T-helper 2 cell treated with Interferon-gamma antibody and Interleukin-4, amounts not matched to agents 100 ng/mL and 5 ng/mL, for 36 hours (primary cell): ENCODE data around the gene IFIT1. TPM values are rescaled to one million over a fixed set of nuclear protein-coding genes. Genes with fewer than 3 reads are reported as not detected.
"Not testable (repeated sequence)": the region's sequence is repeated elsewhere in the genome, so short reads cannot be mapped to it uniquely, and the experiment has no call there.

Source experiments
- intact Hi-C: fragments of 100-400 bp; cut with micrococcal nuclease; formaldehyde crosslinking; loops from one replicate; pipeline ENCODE4 v1.15.1; 2023
- total RNA-seq: library from RNA; stranded (reverse); gene quantifications from 2 replicates; pipeline ENCODE4 v1.2.3, GENCODE V29; 2022

The IFIT1 gene
- total RNA-seq, 1 donor from 2014 or later: 3.5 TPM

DNA sequence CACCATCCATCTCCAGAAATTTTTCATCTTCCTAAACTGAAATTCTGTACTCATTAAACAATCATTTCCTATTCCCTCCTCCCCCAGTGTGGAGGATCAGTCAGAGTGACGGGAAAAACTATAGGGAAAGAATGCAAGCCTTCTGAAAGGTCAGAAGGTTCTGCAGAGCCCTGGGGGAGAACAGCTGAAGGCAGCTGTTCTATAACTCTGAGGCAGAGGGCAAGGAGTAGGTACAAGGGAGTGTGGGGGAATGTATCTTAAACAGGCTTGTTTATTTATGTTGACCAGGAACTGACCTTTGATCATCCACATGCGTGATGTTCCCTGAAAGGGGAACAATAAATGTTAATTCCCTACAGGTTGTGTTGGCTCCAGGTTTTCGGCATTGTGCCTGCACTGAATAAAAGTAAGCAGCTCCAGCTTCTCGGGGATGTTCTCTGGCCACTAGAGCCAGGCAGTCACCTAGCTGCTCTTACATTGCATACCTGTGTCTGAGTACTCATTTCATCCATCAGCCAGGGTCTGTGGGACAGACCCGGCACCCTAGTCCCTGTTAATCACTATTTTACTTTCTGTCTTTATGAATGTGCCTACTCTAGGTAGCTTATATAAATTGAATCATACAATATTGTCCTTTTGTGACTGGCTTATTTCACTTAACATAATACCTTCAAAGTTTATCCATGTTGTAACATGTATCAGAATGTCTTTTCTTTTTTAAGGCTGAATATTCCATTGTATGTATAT lies 5.8 kb downstream of the IFIT1 start:
- intact Hi-C loops: loop anchor here (10.0 kb wide), 1 partner anchor 403 kb away; the partner anchor contains the start of gene FAS

DNA sequence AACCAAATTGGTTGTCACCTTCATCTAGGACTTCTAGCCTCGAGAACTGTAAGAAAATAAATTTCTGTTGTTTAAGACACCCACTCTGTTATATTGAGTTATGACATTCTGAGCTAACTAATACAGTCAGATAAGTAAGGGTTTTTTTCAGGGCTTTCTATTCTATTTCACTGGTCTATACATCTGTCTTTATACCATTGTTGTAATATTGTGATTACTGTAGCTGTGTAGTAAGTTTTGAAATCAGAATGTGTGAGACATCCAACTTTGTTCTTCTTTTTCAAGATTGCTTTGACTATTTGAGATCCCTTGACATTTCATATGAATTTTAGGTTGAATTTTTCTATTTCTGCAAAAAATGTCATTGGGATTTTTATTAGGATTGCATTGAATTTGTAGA lies 7.5 kb downstream of the IFIT1 start:
- intact Hi-C loops: loop anchor here (10.0 kb wide), 1 partner anchor 405 kb away; the partner anchor contains the start of gene FAS

DNA sequence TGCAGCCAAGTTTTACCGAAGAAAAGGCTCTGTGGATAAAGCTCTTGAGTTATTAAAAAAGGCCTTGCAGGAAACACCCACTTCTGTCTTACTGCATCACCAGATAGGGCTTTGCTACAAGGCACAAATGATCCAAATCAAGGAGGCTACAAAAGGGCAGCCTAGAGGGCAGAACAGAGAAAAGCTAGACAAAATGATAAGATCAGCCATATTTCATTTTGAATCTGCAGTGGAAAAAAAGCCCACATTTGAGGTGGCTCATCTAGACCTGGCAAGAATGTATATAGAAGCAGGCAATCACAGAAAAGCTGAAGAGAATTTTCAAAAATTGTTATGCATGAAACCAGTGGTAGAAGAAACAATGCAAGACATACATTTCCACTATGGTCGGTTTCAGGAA lies 10.6 kb downstream of the IFIT1 start:
- intact Hi-C loops: no loop called here

- intact Hi-C loops: no loop called here
Measured at GRCh38 chr10:89404104-89405047, 12.0 kb downstream of the IFIT1 start.

DNA sequence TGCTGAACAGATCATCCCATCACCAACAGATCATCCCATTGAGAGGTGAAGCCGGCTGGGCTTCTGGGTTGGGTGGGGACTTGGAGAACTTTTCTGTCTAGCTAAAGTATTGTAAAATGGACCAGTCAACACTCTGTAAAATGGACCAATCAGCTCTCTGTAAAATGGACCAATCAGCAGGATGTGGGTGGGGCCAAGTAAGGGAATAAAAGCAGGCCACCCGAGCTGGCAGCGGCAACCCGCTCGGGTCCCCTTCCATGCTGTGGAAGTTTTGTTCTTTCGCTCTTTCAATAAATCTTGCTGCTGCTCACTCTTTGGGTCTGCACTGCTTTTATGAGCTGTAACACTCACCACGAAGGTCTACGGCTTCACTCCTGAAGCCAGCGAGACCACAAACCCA lies 13.8 kb downstream of the IFIT1 start:
- intact Hi-C loops: not testable (repeated sequence)

DNA sequence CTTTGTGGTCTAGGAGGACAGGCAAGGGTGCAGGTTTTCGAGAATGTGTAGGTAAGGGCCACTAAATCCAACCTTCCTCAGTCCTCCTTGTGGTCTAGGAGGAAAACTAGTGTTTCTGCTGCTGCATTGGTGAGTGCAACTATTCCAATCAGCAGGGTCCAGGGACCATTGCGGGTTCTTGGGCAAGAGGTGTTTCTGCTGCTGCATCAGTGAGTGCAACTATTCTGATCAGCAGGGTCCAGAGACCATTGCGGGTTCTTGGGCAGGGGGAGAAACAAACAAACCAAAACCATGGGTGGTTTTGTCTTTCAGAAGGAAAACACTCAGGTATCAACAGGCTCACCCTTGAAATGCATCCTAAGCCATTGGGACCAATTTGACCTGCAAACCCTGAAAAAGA lies 15.4 kb downstream of the IFIT1 start:
- intact Hi-C loops: not testable (repeated sequence)

- intact Hi-C loops: not testable (repeated sequence)
Measured at GRCh38 chr10:89409282-89409681, 16.9 kb downstream of the IFIT1 start.

GRCh38 chr10:89410551-89410950 lies 18.1 kb downstream of the IFIT1 start:
- intact Hi-C loops: not testable (repeated sequence)

DNA sequence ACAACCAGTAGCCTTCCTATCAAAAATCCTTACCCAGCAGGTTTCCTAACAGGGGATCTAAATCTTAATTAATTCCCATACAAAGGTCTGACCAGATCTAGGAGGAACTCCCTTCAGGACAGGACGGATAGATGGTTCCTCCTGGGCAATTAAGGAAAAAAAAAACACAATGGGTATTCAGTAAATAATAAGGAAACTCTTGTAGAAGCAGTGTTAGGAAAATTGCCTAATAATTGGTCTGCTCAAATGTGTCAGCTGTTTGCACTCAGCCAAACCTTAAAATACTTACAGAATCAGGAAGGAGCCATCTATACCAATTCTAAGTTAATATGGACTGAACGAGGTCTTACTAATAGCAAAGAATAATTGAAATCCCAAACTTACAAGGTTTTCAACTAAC lies 18.7 kb downstream of the IFIT1 start:
- intact Hi-C loops: not testable (repeated sequence)

- intact Hi-C loops: not testable (repeated sequence)
Measured at GRCh38 chr10:89412276-89412675, 19.9 kb downstream of the IFIT1 start.

DNA sequence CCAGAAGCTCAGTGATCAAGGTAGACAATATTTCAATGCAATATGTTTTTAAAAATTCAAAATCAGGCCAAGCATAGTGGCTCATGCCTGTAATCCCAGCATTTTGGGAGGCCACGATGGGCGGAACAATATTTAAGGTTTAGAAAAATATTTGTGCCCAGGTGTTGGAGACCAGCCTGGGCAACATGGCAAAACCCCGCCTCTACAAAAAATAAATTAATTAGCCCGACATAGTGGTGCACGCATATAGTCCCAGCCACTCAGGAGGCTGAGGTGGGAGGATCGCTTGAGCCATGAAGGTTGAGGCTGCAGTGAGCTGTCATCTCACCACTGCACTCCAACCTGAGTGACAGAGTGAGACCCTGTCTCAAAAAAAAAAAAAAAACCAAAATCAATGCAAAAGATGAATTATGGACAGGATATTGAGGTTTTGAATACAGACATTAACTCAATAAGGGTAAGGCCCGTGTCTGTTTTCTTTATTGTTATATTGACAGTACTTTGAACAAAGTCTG lies 21.0 kb downstream of the IFIT1 start:
- intact Hi-C loops: no loop called here

GRCh38 chr10:89414146-89414878 lies 21.9 kb downstream of the IFIT1 start, which contains the start of gene IFIT5:
Gene IFIT5 (plus strand): TSS chr10:89414568. CDS start chr10:89414799, 231 bp downstream.
- intact Hi-C loops: loop anchor here (1.0 to 2.0 kb wide), 4 partner anchors 22 to 287 kb away; partner anchors contain the start of genes IFIT1, KIF20B, LIPA and PANK1

GRCh38 chr10:89414879-89415821 lies 22.7 kb downstream of the IFIT1 start:
- intact Hi-C loops: loop anchor here (1.0 to 2.0 kb wide), 4 partner anchors 23 to 286 kb away; partner anchors contain the start of genes IFIT1, KIF20B, LIPA and PANK1

GRCh38 chr10:89416465-89416864 lies 24.0 kb downstream of the IFIT1 start:
- intact Hi-C loops: no loop called here

DNA sequence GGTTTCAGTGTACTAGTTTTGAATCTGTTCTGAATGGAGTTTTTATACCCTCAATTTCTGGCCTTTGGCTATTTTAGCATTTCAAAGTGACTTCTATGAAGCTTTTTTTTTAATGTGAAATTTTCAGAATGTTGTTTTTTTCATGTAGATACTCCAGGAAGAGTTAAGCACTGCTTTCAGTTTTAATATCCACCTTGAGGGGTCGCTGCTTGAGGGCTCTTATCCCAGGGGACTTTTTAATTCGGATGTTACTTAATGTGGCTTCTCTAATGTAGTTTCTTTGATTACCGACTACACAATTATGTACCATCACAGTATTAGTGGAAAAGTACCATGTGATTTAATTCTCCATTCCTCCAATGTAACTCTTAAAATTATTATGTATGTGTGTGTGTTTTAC lies 27.1 kb downstream of the IFIT1 start:
- intact Hi-C loops: no loop called here

DNA sequence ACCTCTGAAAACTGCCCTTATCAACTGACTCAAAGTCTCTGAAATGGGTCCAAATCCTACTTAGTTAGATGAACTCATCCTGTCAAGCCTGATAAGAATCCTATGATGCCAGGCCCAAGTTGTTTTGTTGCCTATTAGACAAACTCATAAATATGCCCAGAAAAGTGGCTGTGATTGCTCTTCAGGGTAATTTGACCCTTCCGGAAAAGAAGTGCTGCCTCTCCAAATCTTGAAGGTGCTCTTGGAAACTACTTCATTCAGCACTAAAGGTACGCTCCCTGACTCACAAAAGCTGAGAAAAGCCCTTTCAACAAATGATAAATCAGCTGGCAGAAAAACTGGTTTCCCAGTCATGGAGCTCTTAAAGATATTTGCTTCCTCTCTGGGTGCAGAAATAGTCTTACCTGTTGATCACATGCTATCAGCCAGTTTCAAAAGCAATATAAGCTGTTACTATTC lies 28.6 kb downstream of the IFIT1 start:
- intact Hi-C loops: no loop called here

DNA sequence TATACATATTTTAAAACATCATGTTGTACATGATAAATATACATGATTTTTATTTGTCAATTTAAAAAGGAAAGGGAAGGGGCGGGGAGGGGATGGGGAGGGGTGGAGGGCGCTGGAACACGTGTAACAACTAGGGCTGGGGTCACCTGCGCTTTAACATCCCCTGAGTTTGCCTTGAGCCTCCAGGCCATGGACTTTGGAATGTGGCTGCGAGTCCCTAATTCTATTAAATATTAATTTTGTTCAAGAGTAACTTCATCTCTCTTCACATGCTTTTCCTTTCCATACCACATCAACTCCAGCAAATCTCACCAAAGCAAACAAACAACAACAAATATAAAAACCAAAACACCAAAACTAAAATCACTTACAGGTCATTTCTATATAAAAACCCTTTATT lies 32.6 kb downstream of the IFIT1 start:
- intact Hi-C loops: no loop called here

- intact Hi-C loops: loop anchor here (2.0 kb wide), 1 partner anchor 134 kb away; no protein-coding TSS in a partner anchor
Measured at GRCh38 chr10:89426230-89426868, 33.9 kb downstream of the IFIT1 start.

DNA sequence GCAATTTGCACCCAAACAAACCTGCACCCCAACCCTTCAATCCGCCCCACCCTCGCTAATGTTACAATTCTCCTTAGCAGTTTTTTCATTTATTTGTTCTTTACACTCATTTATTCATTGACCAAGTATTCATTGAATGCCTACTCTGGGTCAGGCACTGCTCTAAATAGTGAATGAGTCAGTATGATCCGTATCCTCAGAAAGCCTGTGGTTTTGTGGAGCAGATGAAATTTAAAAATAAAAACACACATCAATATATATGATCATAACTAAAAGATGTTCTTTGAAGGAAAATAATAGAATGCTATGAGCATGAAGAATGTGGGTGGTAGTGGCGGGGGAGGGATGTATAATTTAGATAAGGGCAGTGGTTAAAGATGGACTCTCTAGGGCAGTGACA lies 35.2 kb downstream of the IFIT1 start:
- intact Hi-C loops: loop anchor here (2.0 kb wide), 1 partner anchor 133 kb away; no protein-coding TSS in a partner anchor
